ENCODE results near the gene JTB.
A peak's percentile ranks its signal among the peaks of the same experiment; 100 is the strongest.

JTB gene

GRCh38 chr1:153958961-153959260 is 18.6 kb downstream of the JTB start:
- H3K4me2 ChIP-seq (ENCODE audit: low read length, poor library complexity, severe bottlenecking): peak overlapping the region; percentile 42
- H3K36me3 ChIP-seq (ENCODE audit: control insufficient read depth in 1 of 2, insufficient read depth in 2 of 2, low read depth in 1 of 2, low read length in 2 of 2): peaks cover 26 to 33% of the 10 kb centered on the region in 2 experiments
- 69% methylated on average over 2 of the region's 4 CpGs for WGBS
- no peak overlapping the region for H3K23ac ChIP-seq (ENCODE audit: low read length in 2 of 2)
- no peak overlapping the region for H2BK15ac ChIP-seq (ENCODE audit: low read depth, poor library complexity, severe bottlenecking)
- no peak overlapping the region for H3K18ac ChIP-seq (ENCODE audit: low read depth in 1 of 2, low read length in 2 of 2)
- H3K79me1 ChIP-seq (replicated peaks; ENCODE audit: low read length, poor library complexity, severe bottlenecking): peaks cover 17% of the 10 kb centered on the region
- H3K4me3 ChIP-seq (ENCODE audit: insufficient read depth in 1 of 2, low read depth in 1 of 2, low read length in 2 of 2): peak overlapping the region in 1 of 2 experiments; percentile 63
- H3K27me3 ChIP-seq (ENCODE audit: control insufficient read depth in 1 of 2, insufficient read depth in 1 of 2, low read length in 2 of 2): no peaks in the 10 kb centered on the region
- no peak overlapping the region for H2BK12ac ChIP-seq (ENCODE audit: low read length in 2 of 2)
- no peak overlapping the region for H4K91ac ChIP-seq (ENCODE audit: low read length)
- no peaks in the 10 kb centered on the region for H3K9me3 ChIP-seq (ENCODE audit: control insufficient read depth, low read length)
- H3K9ac ChIP-seq (ENCODE audit: low read length): peak overlapping the region; percentile 96
- H3K4ac ChIP-seq (ENCODE audit: low read depth in 1 of 2, low read length in 2 of 2): peak overlapping the region in 1 of 2 experiments; percentile 5
- H2AFZ ChIP-seq (ENCODE audit: low read depth, low read length): no peak overlapping the region
- H3K27ac ChIP-seq (ENCODE audit: low read length, poor library complexity, severe bottlenecking): no peak overlapping the region
- H4K8ac ChIP-seq (ENCODE audit: low read length): no peak overlapping the region
- no peak overlapping the region for H2BK120ac ChIP-seq (ENCODE audit: low read depth, low read length)
- H2BK5ac ChIP-seq (ENCODE audit: low read depth, low read length, poor library complexity, severe bottlenecking): no peak overlapping the region
- H2AK5ac ChIP-seq (ENCODE audit: low read length, severe bottlenecking): no peak overlapping the region
- DNase-seq: no peak
- H3K4me1 ChIP-seq (ENCODE audit: control insufficient read depth, insufficient read depth, low read depth, low read length): peaks cover 21% of the 10 kb centered on the region
- H3K14ac ChIP-seq (ENCODE audit: low read length in 2 of 2): no peak overlapping the region

DNA sequence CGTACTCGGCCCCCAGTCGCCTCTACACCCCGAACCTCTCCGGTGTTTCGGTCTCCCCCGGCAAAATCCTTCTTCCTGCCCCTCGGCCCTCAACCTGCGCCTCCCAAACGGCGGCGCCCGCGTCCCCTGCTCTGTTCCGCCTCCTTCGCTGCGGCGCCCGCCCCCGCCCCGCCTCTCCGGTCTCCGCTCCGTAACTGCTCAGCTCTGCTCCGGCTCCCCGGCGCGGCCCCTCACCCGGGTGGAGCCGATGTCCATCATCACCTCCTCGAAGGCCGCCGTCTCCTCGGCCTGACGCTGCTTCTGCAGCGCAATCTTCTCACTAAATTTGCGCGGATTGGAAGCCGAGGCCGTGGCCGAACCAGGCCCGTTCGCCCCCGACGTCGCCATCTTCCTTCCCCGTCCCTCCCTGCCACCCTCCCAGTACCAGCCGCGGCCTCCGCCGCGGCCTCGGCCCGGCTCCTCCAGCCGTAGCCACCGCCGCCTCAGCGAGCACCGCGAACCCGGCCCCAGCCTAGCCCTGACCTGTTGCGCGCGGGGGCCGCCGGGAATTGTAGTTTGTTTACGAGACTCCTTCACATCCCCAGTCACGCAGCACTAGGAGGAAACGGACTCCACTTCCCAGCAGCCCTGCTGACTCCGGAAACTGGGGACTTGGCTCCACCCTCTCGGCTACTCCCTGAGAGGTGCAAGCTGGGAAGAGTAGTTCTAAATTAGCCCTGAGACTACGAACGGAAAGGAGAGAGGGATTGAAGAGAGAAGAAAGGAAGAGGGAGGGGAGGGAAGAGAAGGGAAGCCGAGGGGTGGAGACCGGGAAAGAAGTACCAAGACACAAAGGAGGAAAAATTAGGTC is 19.1 kb downstream of the JTB start, which contains the start of gene CRTC2:
TSS of gene CRTC2 (minus strand) at position 502 of the 850 bp plus-strand sequence. CDS start at position 387, 115 bp downstream.
- Histone ChIP-seq H3K14ac (ENCODE audit: low read length in 2 of 2) (peak within 1 kb of the TSS in 1 of 2 experiments; percentile 97), H3K18ac (ENCODE audit: low read depth in 1 of 2, low read length in 2 of 2) (peak within 1 kb of the TSS; percentile 62 to 98), H3K36me3 (ENCODE audit: control insufficient read depth in 1 of 2, insufficient read depth in 2 of 2, low read depth in 1 of 2, low read length in 2 of 2) (peaks cover 30 to 39% of the 10 kb centered on the region in 2 experiments), H2BK120ac (ENCODE audit: low read depth, low read length) (no peak within 1 kb of the TSS), H2BK12ac (ENCODE audit: low read length in 2 of 2) (peak within 1 kb of the TSS; percentile 4 to 23), H3K4me1 (ENCODE audit: control insufficient read depth, insufficient read depth, low read depth, low read length) (peaks cover 22% of the 10 kb centered on the region), H4K91ac (ENCODE audit: low read length) (peak within 1 kb of the TSS; percentile 81), H3K9me3 (ENCODE audit: control insufficient read depth, low read length) (no peaks in the 10 kb centered on the region), H3K4me3 (ENCODE audit: insufficient read depth in 1 of 2, low read depth in 1 of 2, low read length in 2 of 2) (peak within 1 kb of the TSS; percentile 88 to 94), H2AFZ (ENCODE audit: low read depth, low read length) (peak within 1 kb of the TSS; percentile 67), H3K27me3 (ENCODE audit: control insufficient read depth in 1 of 2, insufficient read depth in 1 of 2, low read length in 2 of 2) (no peaks in the 10 kb centered on the region), H3K79me1 (replicated peaks; ENCODE audit: low read length, poor library complexity, severe bottlenecking) (peaks cover 19% of the 10 kb centered on the region), H3K4ac (ENCODE audit: low read depth in 1 of 2, low read length in 2 of 2) (peak within 1 kb of the TSS in 1 of 2 experiments; percentile 92), H4K8ac (ENCODE audit: low read length) (peak within 1 kb of the TSS; percentile 74), H3K23ac (ENCODE audit: low read length in 2 of 2) (peak within 1 kb of the TSS in 1 of 2 experiments; percentile 60), H2BK15ac (ENCODE audit: low read depth, poor library complexity, severe bottlenecking) (peak within 1 kb of the TSS; percentile 68), H3K4me2 (ENCODE audit: low read length, poor library complexity, severe bottlenecking) (peak within 1 kb of the TSS; percentile 82), H3K27ac (ENCODE audit: low read length, poor library complexity, severe bottlenecking) (peak within 1 kb of the TSS; percentile 89), H2AK5ac (ENCODE audit: low read length, severe bottlenecking) (no peak within 1 kb of the TSS), H2BK5ac (ENCODE audit: low read depth, low read length, poor library complexity, severe bottlenecking) (peak within 1 kb of the TSS; percentile 49), H3K9ac (ENCODE audit: low read length) (peak within 1 kb of the TSS; percentile 96)
- peak; percentile 99 for DNase-seq
- WGBS: 1% methylated on average over 71 of the region's 75 CpGs

DNA sequence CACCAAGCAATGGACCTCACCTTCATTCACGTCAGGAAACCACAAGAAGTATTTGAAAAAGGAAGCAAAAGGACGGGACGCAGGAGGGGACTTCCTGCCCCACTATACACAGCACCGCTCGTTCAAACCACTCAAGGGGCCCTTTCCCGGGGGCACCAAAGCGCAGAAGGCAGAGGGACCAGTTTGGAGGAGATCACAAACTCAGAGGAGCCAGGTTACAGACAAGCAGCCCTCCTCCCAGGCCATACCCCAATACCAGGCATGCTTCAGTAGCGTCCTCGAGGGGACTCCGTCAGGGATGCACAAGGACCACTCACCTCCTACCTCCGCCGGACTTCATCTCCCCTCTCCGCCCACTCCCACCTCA is 19.7 kb downstream of the JTB start:
- WGBS: 0% methylated on average over 13 of the region's 13 CpGs
- peak overlapping the region in 1 of 2 experiments; percentile 61 for H3K14ac ChIP-seq (ENCODE audit: low read length in 2 of 2)
- no peak overlapping the region for H2BK120ac ChIP-seq (ENCODE audit: low read depth, low read length)
- H2AK5ac ChIP-seq (ENCODE audit: low read length, severe bottlenecking): no peak overlapping the region
- no peak overlapping the region for H4K8ac ChIP-seq (ENCODE audit: low read length)
- peak overlapping the region; percentile 82 for H3K4me2 ChIP-seq (ENCODE audit: low read length, poor library complexity, severe bottlenecking)
- DNase-seq: peak; percentile 35
- peak overlapping the region; percentile 62 to 71 for H3K18ac ChIP-seq (ENCODE audit: low read depth in 1 of 2, low read length in 2 of 2)
- H3K27ac ChIP-seq (ENCODE audit: low read length, poor library complexity, severe bottlenecking): peak overlapping the region; percentile 57
- no peak overlapping the region for H4K91ac ChIP-seq (ENCODE audit: low read length)
- peak overlapping the region; percentile 4 to 23 for H2BK12ac ChIP-seq (ENCODE audit: low read length in 2 of 2)
- H3K9ac ChIP-seq (ENCODE audit: low read length): peak overlapping the region; percentile 96
- H3K27me3 ChIP-seq (ENCODE audit: control insufficient read depth in 1 of 2, insufficient read depth in 1 of 2, low read length in 2 of 2): no peaks in the 10 kb centered on the region
- H3K4me3 ChIP-seq (ENCODE audit: insufficient read depth in 1 of 2, low read depth in 1 of 2, low read length in 2 of 2): peak overlapping the region; percentile 88 to 94
- peak overlapping the region; percentile 49 for H2BK5ac ChIP-seq (ENCODE audit: low read depth, low read length, poor library complexity, severe bottlenecking)
- H3K23ac ChIP-seq (ENCODE audit: low read length in 2 of 2): peak overlapping the region in 1 of 2 experiments; percentile 46
- no peak overlapping the region for H2BK15ac ChIP-seq (ENCODE audit: low read depth, poor library complexity, severe bottlenecking)
- H3K79me1 ChIP-seq (replicated peaks; ENCODE audit: low read length, poor library complexity, severe bottlenecking): peaks cover 21% of the 10 kb centered on the region
- no peak overlapping the region for H2AFZ ChIP-seq (ENCODE audit: low read depth, low read length)
- no peaks in the 10 kb centered on the region for H3K9me3 ChIP-seq (ENCODE audit: control insufficient read depth, low read length)
- H3K4ac ChIP-seq (ENCODE audit: low read depth in 1 of 2, low read length in 2 of 2): peak overlapping the region in 1 of 2 experiments; percentile 92
- H3K36me3 ChIP-seq (ENCODE audit: control insufficient read depth in 1 of 2, insufficient read depth in 2 of 2, low read depth in 1 of 2, low read length in 2 of 2): peaks cover 34 to 42% of the 10 kb centered on the region in 2 experiments
- peaks cover 22% of the 10 kb centered on the region for H3K4me1 ChIP-seq (ENCODE audit: control insufficient read depth, insufficient read depth, low read depth, low read length)

DNA sequence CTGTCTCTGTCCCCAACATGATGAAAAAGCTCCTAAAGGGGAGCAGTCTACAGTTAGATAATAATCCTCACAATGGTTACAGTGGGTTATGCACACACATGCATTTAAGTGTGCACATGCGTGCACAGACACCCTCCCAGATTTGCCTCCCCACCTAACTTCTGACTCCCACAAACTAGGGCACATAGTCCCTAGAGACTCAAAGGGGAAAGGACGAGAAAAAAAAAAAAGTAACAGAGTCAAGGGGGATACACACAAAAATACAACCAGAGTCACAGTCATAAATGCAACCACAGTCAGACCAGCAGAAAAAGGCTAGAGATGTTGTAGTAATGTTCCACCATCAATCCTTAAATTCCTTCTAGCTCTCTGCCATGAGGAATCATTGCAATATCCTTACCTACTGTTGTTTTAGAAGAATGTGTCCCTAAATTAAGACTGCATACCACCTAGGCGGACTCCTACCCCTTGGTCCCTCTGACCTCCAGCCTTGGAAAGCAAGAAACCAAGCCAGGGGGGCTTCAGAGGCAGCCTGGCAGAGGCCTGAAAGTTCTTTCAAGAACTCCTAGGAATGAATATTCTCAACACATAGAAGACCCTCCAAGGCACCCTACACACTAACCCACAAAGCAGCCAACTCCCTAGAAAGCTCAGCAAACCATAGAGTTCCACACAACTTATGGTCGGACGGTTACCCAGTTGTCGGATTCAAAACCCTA is 20.3 kb downstream of the JTB start:
- peak overlapping the region; percentile 82 for H3K4me2 ChIP-seq (ENCODE audit: low read length, poor library complexity, severe bottlenecking)
- peak overlapping the region; percentile 68 for H2BK15ac ChIP-seq (ENCODE audit: low read depth, poor library complexity, severe bottlenecking)
- peaks cover 26% of the 10 kb centered on the region for H3K79me1 ChIP-seq (replicated peaks; ENCODE audit: low read length, poor library complexity, severe bottlenecking)
- no peak overlapping the region for H2BK5ac ChIP-seq (ENCODE audit: low read depth, low read length, poor library complexity, severe bottlenecking)
- H2AFZ ChIP-seq (ENCODE audit: low read depth, low read length): no peak overlapping the region
- H3K27me3 ChIP-seq (ENCODE audit: control insufficient read depth in 1 of 2, insufficient read depth in 1 of 2, low read length in 2 of 2): no peaks in the 10 kb centered on the region
- DNase-seq: no peak
- no peak overlapping the region for H3K18ac ChIP-seq (ENCODE audit: low read depth in 1 of 2, low read length in 2 of 2)
- no peak overlapping the region for H2BK120ac ChIP-seq (ENCODE audit: low read depth, low read length)
- H3K36me3 ChIP-seq (ENCODE audit: control insufficient read depth in 1 of 2, insufficient read depth in 2 of 2, low read depth in 1 of 2, low read length in 2 of 2): peaks cover 40 to 47% of the 10 kb centered on the region in 2 experiments
- H3K23ac ChIP-seq (ENCODE audit: low read length in 2 of 2): no peak overlapping the region
- no peak overlapping the region for H2BK12ac ChIP-seq (ENCODE audit: low read length in 2 of 2)
- H4K91ac ChIP-seq (ENCODE audit: low read length): no peak overlapping the region
- no peaks in the 10 kb centered on the region for H3K9me3 ChIP-seq (ENCODE audit: control insufficient read depth, low read length)
- peak overlapping the region; percentile 57 for H3K27ac ChIP-seq (ENCODE audit: low read length, poor library complexity, severe bottlenecking)
- H2AK5ac ChIP-seq (ENCODE audit: low read length, severe bottlenecking): no peak overlapping the region
- 32% methylated on average over 5 of the region's 6 CpGs for WGBS
- peaks cover 17% of the 10 kb centered on the region for H3K4me1 ChIP-seq (ENCODE audit: control insufficient read depth, insufficient read depth, low read depth, low read length)
- no peak overlapping the region for H3K4ac ChIP-seq (ENCODE audit: low read depth in 1 of 2, low read length in 2 of 2)
- peak overlapping the region; percentile 88 to 94 for H3K4me3 ChIP-seq (ENCODE audit: insufficient read depth in 1 of 2, low read depth in 1 of 2, low read length in 2 of 2)
- H3K14ac ChIP-seq (ENCODE audit: low read length in 2 of 2): no peak overlapping the region
- peak overlapping the region; percentile 96 for H3K9ac ChIP-seq (ENCODE audit: low read length)
- no peak overlapping the region for H4K8ac ChIP-seq (ENCODE audit: low read length)
